PC-3 (cell line): ENCODE data around the gene SDK2.

ENCODE experiments used
- EZH2 ChIP-seq: fragments of 300-600 bp; sonication (generic); IDR thresholded peaks from one replicate; pipeline ENCODE4 v1.6.1; 2017; ENCODE audit warnings: antibody characterized with exemption, mild to moderate bottlenecking, low read length; ENCODE audit not compliant: unreplicated experiment
- TF ChIP-seq, protein P1 (sequence below): fragments of 300-600 bp; sonication (generic); conservative IDR thresholded peaks from 2 replicates; pipeline ENCODE4 v1.5.1; 2017; ENCODE audit warnings: antibody characterized with exemption, low read depth, mild to moderate bottlenecking, low read length

DNA sequence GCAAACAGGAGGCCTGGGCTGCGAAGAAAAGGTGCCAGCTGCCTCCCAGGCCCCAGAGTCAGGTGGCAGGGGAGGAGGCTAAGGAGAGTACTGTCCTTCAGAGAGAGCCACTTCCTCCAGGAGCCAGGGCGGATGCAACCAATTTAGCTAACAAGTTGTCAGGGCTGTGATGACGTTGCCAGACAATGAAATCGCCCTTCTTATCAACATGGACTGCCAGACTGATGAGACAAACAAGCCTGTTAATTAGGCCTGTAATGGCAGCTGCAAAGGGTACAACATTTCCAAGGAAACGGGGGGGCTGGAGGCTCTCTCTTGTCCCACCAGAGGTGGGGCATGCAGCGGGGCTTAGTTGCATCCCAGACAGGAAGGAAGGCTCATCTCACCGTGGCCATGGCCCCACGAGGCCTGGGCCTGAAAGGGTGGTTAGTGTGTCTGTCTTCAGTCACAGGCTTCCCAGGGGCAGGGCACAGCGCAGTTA, 111.8 kb downstream of the SDK2 start:
- no peak for TF ChIP-seq EZH2
- TF ChIP-seq, protein P1, sequence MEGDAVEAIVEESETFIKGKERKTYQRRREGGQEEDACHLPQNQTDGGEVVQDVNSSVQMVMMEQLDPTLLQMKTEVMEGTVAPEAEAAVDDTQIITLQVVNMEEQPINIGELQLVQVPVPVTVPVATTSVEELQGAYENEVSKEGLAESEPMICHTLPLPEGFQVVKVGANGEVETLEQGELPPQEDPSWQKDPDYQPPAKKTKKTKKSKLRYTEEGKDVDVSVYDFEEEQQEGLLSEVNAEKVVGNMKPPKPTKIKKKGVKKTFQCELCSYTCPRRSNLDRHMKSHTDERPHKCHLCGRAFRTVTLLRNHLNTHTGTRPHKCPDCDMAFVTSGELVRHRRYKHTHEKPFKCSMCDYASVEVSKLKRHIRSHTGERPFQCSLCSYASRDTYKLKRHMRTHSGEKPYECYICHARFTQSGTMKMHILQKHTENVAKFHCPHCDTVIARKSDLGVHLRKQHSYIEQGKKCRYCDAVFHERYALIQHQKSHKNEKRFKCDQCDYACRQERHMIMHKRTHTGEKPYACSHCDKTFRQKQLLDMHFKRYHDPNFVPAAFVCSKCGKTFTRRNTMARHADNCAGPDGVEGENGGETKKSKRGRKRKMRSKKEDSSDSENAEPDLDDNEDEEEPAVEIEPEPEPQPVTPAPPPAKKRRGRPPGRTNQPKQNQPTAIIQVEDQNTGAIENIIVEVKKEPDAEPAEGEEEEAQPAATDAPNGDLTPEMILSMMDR = no peak
